ENCODE results near the gene TRIM2. TPM values are rescaled to one million over a fixed set of nuclear protein-coding genes. Genes with fewer than 3 reads are reported as not detected.

Gene TRIM2
- total and polyA plus RNA-seq, 2 of the 8 experiments (the other 6 are each of a cell fraction or from before 2014, with no cell fraction given), result 34.0 to 59.8 TPM

DNA sequence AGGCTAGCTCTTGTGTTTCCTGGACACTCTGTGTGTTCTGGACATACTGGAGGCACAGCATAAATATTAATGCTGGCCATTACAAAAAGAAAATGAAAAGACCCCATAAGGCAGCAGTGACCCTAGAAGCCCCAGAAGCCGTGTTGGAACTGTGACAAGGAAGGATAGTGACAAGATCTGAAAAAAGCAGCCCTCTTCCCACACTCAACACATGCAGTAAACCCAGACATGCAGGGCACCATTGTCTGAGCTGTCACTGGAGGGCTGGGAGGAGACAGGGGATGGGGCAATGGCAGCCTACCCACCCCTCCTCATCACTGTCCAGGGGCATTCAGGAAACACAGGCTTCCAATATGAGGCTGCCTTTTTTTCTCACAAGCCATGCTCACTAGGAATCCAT is 6.5 kb downstream of the TRIM2 start (continued):
- TF ChIP-seq HDAC6 (IDR thresholded peaks at IDR 0.05; ENCODE audit: low read depth, low read length) (no peak), KDM5A (IDR thresholded peaks at IDR 0.05; ENCODE audit: low read length) (no peak), CEBPB (IDR thresholded peaks at IDR 0.05; ENCODE audit: low read depth, low read length) (no peak), TCF12 (IDR thresholded peaks at IDR 0.05; ENCODE audit: low read depth, low read length) (no peak)
